Right lobe of liver (tissue), 6 donors: ENCODE data around the gene RBM15B. TPM values are rescaled to one million over a fixed set of nuclear protein-coding genes. Genes with fewer than 3 reads are reported as not detected.

Experiments used
- ATAC-seq, 4 donors: fragments of 200-7000 bp; cut with Tn5 transposase; one replicate each; pipeline ENCODE4 v1.9.1; 2020; ENCODE audit warnings: mild to moderate bottlenecking in 4 of 4, moderate library complexity in 4 of 4
- DNase-seq, 3 donors: peaks; one replicate each; pipeline ENCODE4 v3.0.0-alpha.2; 2020
- H3K27ac ChIP-seq, 3 donors: fragments of 200-600 bp; one replicate each; pipeline ENCODE4 v1.8.0; 2022
- H3K27me3 ChIP-seq, 2 donors: fragments of 200-600 bp; one replicate each; pipeline ENCODE4 v1.8.0; 2022
- H3K36me3 ChIP-seq, 4 donors: fragments of 200-600 bp; sonication (generic) in 1 of 4; one replicate each; pipeline versions ENCODE4 v1.5.1 to v1.8.0; 2017 to 2022; ENCODE audit warnings: control low read depth in 1 of 4
- H3K4me1 ChIP-seq, 4 donors: fragments of 200-600 bp; sonication (generic) in 1 of 4; one replicate each; pipeline versions ENCODE4 v1.5.1 to v1.8.0; 2017 to 2022; ENCODE audit warnings: control low read depth in 1 of 4
- H3K4me3 ChIP-seq, 3 donors: fragments of 200-600 bp; one replicate each; pipeline ENCODE4 v1.8.0; 2022
- H3K9me3 ChIP-seq, 4 donors: fragments of 200-600 bp; sonication (generic) in 1 of 4; one replicate each; pipeline versions ENCODE4 v1.5.1 to v1.8.0; 2017 to 2022; ENCODE audit warnings: control low read depth in 1 of 4
- POLR2A ChIP-seq: fragments of 450-650 bp; IDR thresholded peaks from one replicate; pipeline ENCODE4 v1.6.1; 2017; ENCODE audit warnings: antibody characterized with exemption, mild to moderate bottlenecking
- WGBS: methylation state at CpG from one replicate; pipeline ENCODE4 v1.1.6; 2018; ENCODE audit warnings: low coverage, low lambda C conversion rate; ENCODE audit not compliant: insufficient coverage; ENCODE audit errors: missing lambda C conversion rate; 5-methylcytosine and 5-hydroxymethylcytosine counted together
- intact Hi-C, 2 donors: fragments of 100-400 bp; cut with DNase I; formaldehyde crosslinking; loops; one replicate each; pipeline versions ENCODE4 v1.11.2 to v1.14.1; 2022
- total RNA-seq, 6 experiments: library from RNA; depleted of rRNA in 2 of 6; stranded (reverse); fragments of >200 nt in 2 of 6; fragmentation: NEBNext Ultra II Directional in 3 of 6; extraction: Animal tissue kit (Norgen Biotek cat#: 25700) in 3 of 6; gene quantifications; one replicate each; pipeline versions ENCODE4 v1.1.0 to v1.2.4, GENCODE V29; 2016 to 2023
- TF ChIP-seq, protein P1 (sequence below), 4 donors: fragments of 200-600 bp in 3 of 4; fragments of 450-650 bp in 1 of 4; IDR thresholded peaks; one replicate each; pipeline versions ENCODE4 v1.5.1 to v1.8.0; 2016 to 2022; ENCODE audit warnings: antibody characterized with exemption in 4 of 4, mild to moderate bottlenecking in 2 of 4
- donor health status: DM: no; HTN: yes; CAD: no.
- donor health status: DM: no; HTN: no; CAD: no.
- donor health status: DM: no; HTN: no; CAD: no.
- donor health status: DM: no; HTN: yes; CAD: no.
- donor health status: DM: no; HTN: yes; CAD: no.

RBM15B gene
- total RNA-seq, 6 experiments from 2014 or later, result 7.1 to 14.1 (median 9.4) TPM

DNA sequence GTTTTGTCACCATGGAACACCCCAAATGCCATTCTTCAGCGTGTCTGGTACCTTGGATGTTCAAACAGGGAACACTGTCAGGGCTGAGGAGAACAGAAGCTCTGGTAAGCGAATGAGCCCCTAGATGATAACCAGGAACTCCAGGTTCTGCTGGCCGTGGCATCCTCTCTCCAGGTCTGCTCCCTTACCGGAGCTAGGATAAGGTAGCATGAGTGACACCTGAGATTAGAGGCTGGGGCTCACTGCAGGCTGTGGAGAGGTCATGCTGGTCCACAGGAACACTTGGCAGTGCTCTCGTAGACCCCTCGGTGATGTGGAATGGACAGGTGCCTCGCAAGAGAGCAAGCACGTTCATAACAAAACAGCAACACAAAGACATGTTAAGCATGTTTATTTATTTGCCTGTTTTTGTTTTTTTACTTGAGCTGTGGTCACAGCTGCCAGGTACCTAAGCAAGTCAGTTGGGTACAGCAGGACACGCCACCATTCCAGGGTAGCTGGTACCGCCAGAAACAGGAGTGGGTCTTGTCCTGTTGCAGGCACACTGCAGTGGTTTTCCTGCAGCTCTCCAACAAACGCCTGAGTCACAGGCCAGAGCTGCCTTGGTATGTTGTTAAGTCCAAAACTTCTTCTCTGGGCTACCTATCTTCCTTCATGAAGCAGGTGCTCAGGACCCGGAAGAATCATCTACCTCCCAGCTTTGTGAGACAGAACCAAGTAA, 4.6 kb downstream of the RBM15B start:
- no peak overlapping the region for H3K4me3 ChIP-seq
- peaks cover 0 to 17% (median 7%) of the 10 kb centered on the region in 4 donors for H3K4me1 ChIP-seq
- DNase-seq (peak in 1 of 3 donors; percentile 30), ATAC-seq (no peak)
- 91% methylated on average over 6 of the region's 12 CpGs for WGBS
- H3K36me3 ChIP-seq, result peaks cover 0 to 52% (median 17%) of the 10 kb centered on the region in 4 donors
- no peaks in the 10 kb centered on the region for H3K27me3 ChIP-seq
- intact Hi-C loops, result loop anchor here (10.0 kb wide), 2 partner anchors 99 to 109 kb away; partner anchors contain the start of gene DCAF1 (in 1 of the 2)
- H3K9me3 ChIP-seq, result no peaks in the 10 kb centered on the region
- no peak for TF ChIP-seq POLR2A
- TF ChIP-seq, protein P1, sequence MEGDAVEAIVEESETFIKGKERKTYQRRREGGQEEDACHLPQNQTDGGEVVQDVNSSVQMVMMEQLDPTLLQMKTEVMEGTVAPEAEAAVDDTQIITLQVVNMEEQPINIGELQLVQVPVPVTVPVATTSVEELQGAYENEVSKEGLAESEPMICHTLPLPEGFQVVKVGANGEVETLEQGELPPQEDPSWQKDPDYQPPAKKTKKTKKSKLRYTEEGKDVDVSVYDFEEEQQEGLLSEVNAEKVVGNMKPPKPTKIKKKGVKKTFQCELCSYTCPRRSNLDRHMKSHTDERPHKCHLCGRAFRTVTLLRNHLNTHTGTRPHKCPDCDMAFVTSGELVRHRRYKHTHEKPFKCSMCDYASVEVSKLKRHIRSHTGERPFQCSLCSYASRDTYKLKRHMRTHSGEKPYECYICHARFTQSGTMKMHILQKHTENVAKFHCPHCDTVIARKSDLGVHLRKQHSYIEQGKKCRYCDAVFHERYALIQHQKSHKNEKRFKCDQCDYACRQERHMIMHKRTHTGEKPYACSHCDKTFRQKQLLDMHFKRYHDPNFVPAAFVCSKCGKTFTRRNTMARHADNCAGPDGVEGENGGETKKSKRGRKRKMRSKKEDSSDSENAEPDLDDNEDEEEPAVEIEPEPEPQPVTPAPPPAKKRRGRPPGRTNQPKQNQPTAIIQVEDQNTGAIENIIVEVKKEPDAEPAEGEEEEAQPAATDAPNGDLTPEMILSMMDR (IDR thresholded peaks at IDR 0.05), result no peak
- no peak overlapping the region for H3K27ac ChIP-seq

GRCh38 chr3:51396401-51396800, 5.3 kb downstream of the RBM15B start:
- Histone ChIP-seq H3K27ac (no peak overlapping the region), H3K9me3 (no peaks in the 10 kb centered on the region), H3K36me3 (peaks cover 0 to 55% (median 17%) of the 10 kb centered on the region in 4 donors), H3K4me3 (no peak overlapping the region), H3K4me1 (peaks cover 0 to 16% (median 6%) of the 10 kb centered on the region in 4 donors), H3K27me3 (no peaks in the 10 kb centered on the region)
- WGBS, result no CpG with 5 or more reads among the region's 1 CpG
- intact Hi-C loops, result loop anchor here (10.0 kb wide), 2 partner anchors 98 to 108 kb away; partner anchors contain the start of gene DCAF1 (in 1 of the 2)
- no peak for ATAC-seq
- peak in 1 of 3 donors; percentile 11 for DNase-seq
- TF ChIP-seq POLR2A, result no peak
- TF ChIP-seq, protein P1 (IDR thresholded peaks at IDR 0.05), result no peak

DNA sequence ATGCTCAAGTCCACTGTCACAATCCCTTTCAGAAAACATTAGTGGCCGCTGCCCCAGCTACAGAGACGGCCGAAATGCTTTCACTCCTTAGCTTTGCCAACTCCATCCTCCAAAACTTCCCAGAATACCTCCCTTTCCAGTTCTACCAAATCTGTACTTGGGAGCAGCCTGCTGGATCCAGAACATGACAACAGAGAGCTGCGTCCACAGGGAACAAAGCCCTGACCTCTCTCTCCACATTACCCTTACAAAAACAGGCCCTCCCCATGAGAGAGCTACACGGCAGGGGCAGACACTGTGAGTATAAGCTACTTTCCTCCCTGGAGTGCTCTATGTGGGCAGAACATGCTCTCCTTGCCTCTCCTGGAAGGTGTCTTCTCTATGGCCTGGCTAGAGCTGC, 6.3 kb downstream of the RBM15B start:
- intact Hi-C loops, result loop anchor here (10.0 kb wide), 2 partner anchors 97 to 107 kb away; partner anchors contain the start of gene DCAF1 (in 1 of the 2)

DNA sequence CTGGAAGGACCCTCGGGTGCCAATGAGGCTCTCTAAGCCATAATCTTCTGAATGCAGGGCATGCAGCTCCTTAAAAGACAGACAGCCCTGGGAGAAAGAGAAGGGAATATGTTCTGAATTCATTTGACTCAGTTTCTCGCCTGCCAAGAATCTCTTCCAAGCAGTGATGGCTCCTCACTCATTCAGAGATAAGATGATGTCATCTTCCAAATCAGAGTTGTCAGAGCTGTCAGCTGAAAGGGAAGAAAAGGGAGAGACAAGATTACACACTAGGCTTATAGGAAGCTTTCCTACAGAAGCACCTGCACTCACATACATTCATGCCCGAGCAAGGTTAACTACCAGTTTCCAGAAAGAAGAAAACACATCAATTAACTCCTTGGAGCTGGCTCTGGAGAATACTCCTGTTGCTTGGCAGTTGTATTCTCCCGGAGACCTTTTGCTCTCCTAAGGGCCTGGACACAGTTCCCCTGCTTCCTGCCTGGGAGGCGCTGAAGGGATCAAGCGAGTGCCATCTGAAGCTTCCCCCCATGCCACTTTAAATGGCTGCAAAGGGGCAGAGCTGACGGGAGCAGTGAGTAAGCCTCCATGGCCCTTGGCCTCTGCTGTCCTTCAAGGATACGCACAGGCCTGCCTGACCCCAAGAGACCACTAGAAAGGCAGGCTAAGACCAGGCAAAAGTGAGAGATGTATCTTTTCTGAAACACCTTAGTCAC, 7.7 kb downstream of the RBM15B start:
- no peak overlapping the region for H3K4me3 ChIP-seq
- H3K9me3 ChIP-seq, result no peaks in the 10 kb centered on the region
- no peak overlapping the region for H3K27ac ChIP-seq
- no peak for DNase-seq
- no peaks in the 10 kb centered on the region for H3K27me3 ChIP-seq
- ATAC-seq, result peak in 1 of 4 donors; percentile 16
- intact Hi-C loops, result loop anchor here (10.0 kb wide), 2 partner anchors 96 to 106 kb away; partner anchors contain the start of gene DCAF1 (in 1 of the 2)
- peaks cover 0 to 3% (median 0%) of the 10 kb centered on the region in 4 donors for H3K4me1 ChIP-seq
- peaks cover 0 to 61% (median 14%) of the 10 kb centered on the region in 4 donors for H3K36me3 ChIP-seq
- 64% methylated on average over 4 of the region's 8 CpGs for WGBS
- TF ChIP-seq POLR2A, result no peak
- TF ChIP-seq, protein P1 (IDR thresholded peaks at IDR 0.05), result no peak

More for the DNA sequence above, 6.3 kb downstream of the RBM15B start:
- Histone ChIP-seq H3K9me3 (no peaks in the 10 kb centered on the region), H3K36me3 (peaks cover 0 to 63% (median 16%) of the 10 kb centered on the region in 4 donors), H3K27ac (no peak overlapping the region), H3K4me1 (peaks cover 0 to 10% (median 3%) of the 10 kb centered on the region in 4 donors), H3K4me3 (no peak overlapping the region), H3K27me3 (no peaks in the 10 kb centered on the region)
- 67% methylated on average over 1 of the region's 5 CpGs for WGBS
- no peak for DNase-seq
- no peak for TF ChIP-seq POLR2A
- TF ChIP-seq, protein P1 (IDR thresholded peaks at IDR 0.05), result no peak
- ATAC-seq, result no peak
